ENCODE results near the gene IL10RA. TPM values are rescaled to one million over a fixed set of nuclear protein-coding genes. Genes with fewer than 3 reads are reported as not detected.
A peak's percentile ranks its signal among the peaks of the same experiment; 100 is the strongest.

Gene IL10RA
- total and polyA plus RNA-seq, 7 experiments from 2014 or later = 85.2 to 300 (median 171) TPM

GRCh38 chr11:117969160-117969991 is 16.8 kb upstream of the IL10RA start:
- Mint-ChIP-seq H3K4me3 (peak overlapping the region in 5 of 10 donors; percentile 17 to 80 (median 52)), H3K36me3 (peaks cover 0 to 30% (median 0%) of the 10 kb centered on the region in 5 donors), H3K9me3 (peaks cover 0 to 2% (median 0%) of the 10 kb centered on the region in 11 donors), H3K4me1 (peaks cover 38 to 63% (median 59%) of the 10 kb centered on the region in 7 donors), H3K27ac (peak overlapping the region in 3 of 9 donors; percentile 6 to 53 (median 43)), H3K27me3 (no peaks in the 10 kb centered on the region)
- ATAC-seq (peak; percentile 39), DNase-seq (no peak)
- no peak overlapping the region for H3K27ac ChIP-seq (ENCODE audit: low read depth, low read length)
- H3K4me1 ChIP-seq (ENCODE audit: control insufficient read depth in 2 of 2, insufficient read depth in 2 of 2, low read length in 2 of 2) = peaks cover 48% of the 10 kb centered on the region in 2 donors
- H3K9me3 ChIP-seq (ENCODE audit: control insufficient read depth in 2 of 3, low read length in 3 of 3) = no peaks in the 10 kb centered on the region
- POLR2A ChIA-PET = interaction anchor here (0.8 to 5.4 kb wide), 3 partner anchors 9 to 16 kb away, joined by 3 to 43 read pairs (median 6); no protein-coding TSS in a partner anchor
- no peaks in the 10 kb centered on the region for H3K36me3 ChIP-seq (ENCODE audit: control insufficient read depth in 2 of 3, insufficient read depth in 3 of 3, low read length in 3 of 3)
- intact Hi-C loops (cut with micrococcal nuclease) = no loop called here
- no peaks in the 10 kb centered on the region for H3K27me3 ChIP-seq (ENCODE audit: control insufficient read depth in 2 of 2, insufficient read depth in 2 of 2, low read length in 2 of 2)
- CTCF ChIA-PET = interaction anchor here (0.7 to 2.3 kb wide), 3 partner anchors 18 to 84 kb away, joined by 3 to 8 read pairs (median 4); no protein-coding TSS in a partner anchor
- H3K4me3 ChIP-seq (ENCODE audit: low read length) = no peak overlapping the region

DNA sequence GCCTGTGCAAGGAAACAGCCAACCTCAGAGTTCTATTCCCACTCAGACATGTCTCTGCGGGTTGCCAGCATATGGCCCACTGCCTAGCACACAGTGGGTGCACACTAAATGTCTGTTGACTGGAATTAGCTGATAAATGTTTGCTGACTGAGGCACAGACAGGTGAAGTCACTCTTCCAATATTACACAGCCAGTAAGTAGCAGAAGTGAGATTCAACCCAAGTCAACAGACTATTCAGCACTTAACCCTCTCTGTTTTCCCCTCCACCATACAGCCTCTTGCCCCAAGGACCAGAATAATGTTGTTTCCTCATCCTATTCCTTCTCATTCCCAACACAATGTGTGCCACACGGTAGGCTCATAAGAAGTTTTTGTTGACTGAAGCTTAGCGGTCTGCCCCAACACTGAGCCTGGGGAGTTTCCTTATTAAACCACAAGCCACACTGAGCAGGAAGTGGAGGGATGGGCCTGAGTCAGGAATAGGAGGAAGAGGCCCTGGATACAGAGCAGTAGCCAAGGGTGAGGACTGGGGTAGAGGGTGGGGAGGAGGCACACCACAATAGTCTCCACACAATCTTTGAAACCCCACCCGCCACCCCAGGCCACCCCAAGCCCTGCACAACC is 15.7 kb upstream of the IL10RA start:
- ATAC-seq (peak; percentile 85), DNase-seq (peak in 1 of 9 donors; percentile 8)
- Histone ChIP-seq H3K4me1 (ENCODE audit: control insufficient read depth in 2 of 2, insufficient read depth in 2 of 2, low read length in 2 of 2) (peaks cover 48 to 50% of the 10 kb centered on the region in 2 donors), H3K4me3 (ENCODE audit: low read length) (peak overlapping the region; percentile 31), H3K9me3 (ENCODE audit: control insufficient read depth in 2 of 3, low read length in 3 of 3) (no peaks in the 10 kb centered on the region), H3K27me3 (ENCODE audit: control insufficient read depth in 2 of 2, insufficient read depth in 2 of 2, low read length in 2 of 2) (no peaks in the 10 kb centered on the region), H3K27ac (ENCODE audit: low read depth, low read length) (no peak overlapping the region), H3K36me3 (ENCODE audit: control insufficient read depth in 2 of 3, insufficient read depth in 3 of 3, low read length in 3 of 3) (no peaks in the 10 kb centered on the region)
- Mint-ChIP-seq H3K4me3 (peak overlapping the region in 9 of 10 donors; percentile 26 to 80 (median 50)), H3K9me3 (peaks cover 0 to 2% (median 0%) of the 10 kb centered on the region in 11 donors), H3K36me3 (peaks cover 0 to 38% (median 0%) of the 10 kb centered on the region in 5 donors), H3K4me1 (peaks cover 38 to 71% (median 65%) of the 10 kb centered on the region in 7 donors), H3K27ac (peak overlapping the region in 8 of 9 donors; percentile 7 to 76 (median 20)), H3K27me3 (no peaks in the 10 kb centered on the region)
- POLR2A ChIA-PET = interaction anchor here (0.6 to 5.4 kb wide), 8 partner anchors 9 to 82 kb away, joined by 3 to 43 read pairs (median 3); no protein-coding TSS in a partner anchor
- CTCF ChIA-PET = interaction anchor here (0.8 to 2.3 kb wide), 3 partner anchors 11 to 24 kb away, joined by 3 to 8 read pairs (median 3); no protein-coding TSS in a partner anchor
- intact Hi-C loops (cut with micrococcal nuclease) = loop anchor here (1.0 to 2.0 kb wide), 2 partner anchors 16 to 19 kb away; partner anchors contain the start of gene IL10RA (in 1 of the 2)

DNA sequence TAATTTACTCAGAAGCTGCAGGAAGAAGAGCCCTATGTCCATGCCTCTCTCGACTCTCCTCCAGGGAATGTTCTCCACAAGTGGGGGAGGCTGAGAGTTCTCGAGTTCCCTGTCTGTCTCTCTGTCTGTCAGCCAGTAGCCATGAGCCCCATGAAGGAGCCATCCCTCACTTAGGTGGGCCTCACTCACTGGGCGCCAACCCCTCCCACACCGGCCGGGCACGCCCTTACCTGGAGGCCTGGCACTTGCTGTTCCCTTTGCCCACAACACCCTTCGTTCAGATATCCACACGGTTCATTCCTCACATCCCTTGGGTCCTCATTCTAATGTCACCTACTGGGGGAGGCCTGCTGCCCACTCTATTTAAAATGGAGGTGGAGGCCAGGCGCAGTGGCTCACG is 14.2 kb upstream of the IL10RA start:
- Histone ChIP-seq H3K36me3 (ENCODE audit: control insufficient read depth in 2 of 3, insufficient read depth in 3 of 3, low read length in 3 of 3) (no peaks in the 10 kb centered on the region), H3K4me1 (ENCODE audit: control insufficient read depth in 2 of 2, insufficient read depth in 2 of 2, low read length in 2 of 2) (peaks cover 51 to 60% of the 10 kb centered on the region in 2 donors), H3K4me3 (ENCODE audit: low read length) (no peak overlapping the region), H3K27me3 (ENCODE audit: control insufficient read depth in 2 of 2, insufficient read depth in 2 of 2, low read length in 2 of 2) (no peaks in the 10 kb centered on the region), H3K27ac (ENCODE audit: low read depth, low read length) (no peak overlapping the region), H3K9me3 (ENCODE audit: control insufficient read depth in 2 of 3, low read length in 3 of 3) (no peaks in the 10 kb centered on the region)
- Mint-ChIP-seq H3K27me3 (no peaks in the 10 kb centered on the region), H3K27ac (peak overlapping the region in 4 of 9 donors; percentile 29 to 60 (median 42)), H3K9me3 (peaks cover 0 to 6% (median 0%) of the 10 kb centered on the region in 11 donors), H3K36me3 (peaks cover 0 to 49% (median 0%) of the 10 kb centered on the region in 5 donors), H3K4me3 (no peak overlapping the region), H3K4me1 (peaks cover 43 to 83% (median 78%) of the 10 kb centered on the region in 7 donors)
- intact Hi-C loops (cut with micrococcal nuclease) = no loop called here
- ATAC-seq (no peak), DNase-seq (no peak)
- POLR2A ChIA-PET = interaction anchor here (1.0 to 1.9 kb wide), 3 partner anchors 11 to 19 kb away, joined by 3 to 7 read pairs (median 3); no protein-coding TSS in a partner anchor
- CTCF ChIA-PET = no interaction called here

GRCh38 chr11:117972629-117973502 is 13.3 kb upstream of the IL10RA start:
- ChIA-PET CTCF (interaction anchor here (0.9 kb wide), 1 partner anchor 25 kb away, joined by 3 read pairs; no protein-coding TSS in a partner anchor), POLR2A (interaction anchor here (0.6 to 1.9 kb wide), 7 partner anchors 10 to 281 kb away, joined by 3 to 14 read pairs (median 4); no protein-coding TSS in a partner anchor)
- Mint-ChIP-seq H3K9me3 (peaks cover 0 to 11% (median 0%) of the 10 kb centered on the region in 11 donors), H3K27ac (peak overlapping the region in 8 of 9 donors; percentile 29 to 80 (median 64)), H3K4me1 (peaks cover 51 to 89% (median 87%) of the 10 kb centered on the region in 7 donors), H3K4me3 (peak overlapping the region in 8 of 10 donors; percentile 19 to 75 (median 24)), H3K27me3 (no peaks in the 10 kb centered on the region), H3K36me3 (peaks cover 0 to 55% (median 3%) of the 10 kb centered on the region in 5 donors)
- DNase-seq (no peak), ATAC-seq (no peak)
- peaks cover 51 to 67% of the 10 kb centered on the region in 2 donors for H3K4me1 ChIP-seq (ENCODE audit: control insufficient read depth in 2 of 2, insufficient read depth in 2 of 2, low read length in 2 of 2)
- no peak overlapping the region for H3K27ac ChIP-seq (ENCODE audit: low read depth, low read length)
- intact Hi-C loops (cut with micrococcal nuclease) = no loop called here
- H3K36me3 ChIP-seq (ENCODE audit: control insufficient read depth in 2 of 3, insufficient read depth in 3 of 3, low read length in 3 of 3) = no peaks in the 10 kb centered on the region
- H3K9me3 ChIP-seq (ENCODE audit: control insufficient read depth in 2 of 3, low read length in 3 of 3) = no peaks in the 10 kb centered on the region
- H3K27me3 ChIP-seq (ENCODE audit: control insufficient read depth in 2 of 2, insufficient read depth in 2 of 2, low read length in 2 of 2) = no peaks in the 10 kb centered on the region
- H3K4me3 ChIP-seq (ENCODE audit: low read length) = no peak overlapping the region

DNA sequence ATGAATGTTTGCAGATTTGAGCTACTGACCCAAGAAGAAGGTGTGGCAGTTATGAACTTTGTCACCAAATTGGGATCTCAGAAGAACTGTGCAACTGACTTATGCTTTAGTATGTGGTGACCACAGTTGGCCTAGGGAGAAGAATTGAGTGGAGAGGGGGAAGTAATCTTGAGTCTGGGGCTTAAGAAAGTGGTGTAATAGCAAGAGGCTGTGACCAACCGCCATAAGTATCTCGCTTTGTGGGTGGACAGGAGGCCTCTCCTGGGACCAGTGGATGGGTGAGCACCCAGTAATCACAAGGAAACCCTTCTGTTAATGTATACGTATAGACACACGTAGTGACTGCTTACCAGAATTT is 12.7 kb upstream of the IL10RA start:
- DNase-seq (no peak), ATAC-seq (peak; percentile 24)
- CTCF ChIA-PET = interaction anchor here (0.7 to 1.4 kb wide), 3 partner anchors 22 to 26 kb away, joined by 3 to 4 read pairs (median 3); no protein-coding TSS in a partner anchor
- Histone ChIP-seq H3K4me3 (ENCODE audit: low read length) (no peak overlapping the region), H3K27ac (ENCODE audit: low read depth, low read length) (no peak overlapping the region), H3K9me3 (ENCODE audit: control insufficient read depth in 2 of 3, low read length in 3 of 3) (no peaks in the 10 kb centered on the region), H3K27me3 (ENCODE audit: control insufficient read depth in 2 of 2, insufficient read depth in 2 of 2, low read length in 2 of 2) (no peaks in the 10 kb centered on the region), H3K4me1 (ENCODE audit: control insufficient read depth in 2 of 2, insufficient read depth in 2 of 2, low read length in 2 of 2) (peaks cover 51 to 69% of the 10 kb centered on the region in 2 donors), H3K36me3 (ENCODE audit: control insufficient read depth in 2 of 3, insufficient read depth in 3 of 3, low read length in 3 of 3) (no peaks in the 10 kb centered on the region)
- Mint-ChIP-seq H3K36me3 (peaks cover 0 to 56% (median 7%) of the 10 kb centered on the region in 5 donors), H3K9me3 (peaks cover 0 to 14% (median 0%) of the 10 kb centered on the region in 11 donors), H3K4me1 (peaks cover 52 to 91% (median 87%) of the 10 kb centered on the region in 7 donors), H3K27ac (peak overlapping the region in 6 of 9 donors; percentile 5 to 80 (median 50)), H3K27me3 (no peaks in the 10 kb centered on the region), H3K4me3 (peak overlapping the region in 7 of 10 donors; percentile 19 to 75 (median 24))
- POLR2A ChIA-PET = interaction anchor here (0.6 to 1.9 kb wide), 6 partner anchors 10 to 280 kb away, joined by 3 to 14 read pairs (median 5); no protein-coding TSS in a partner anchor
- intact Hi-C loops (cut with micrococcal nuclease) = no loop called here

Measured in naive thymus-derived CD4-positive, alpha-beta T cell (primary cell).